ENCODE measurements around the gene AOC1. TPM values are rescaled to one million over a fixed set of nuclear protein-coding genes. Genes with fewer than 3 reads are reported as not detected.

AOC1 gene
- total RNA-seq, 1 donor from 2014 or later = not detected

Other genes starting within 250 kb of the AOC1 start
- gene GIMAP6, start 220.1 kb upstream of the AOC1 start, total RNA-seq = 75.3 and 82.2 TPM in 2 replicates
- 31.6 and 33.6 TPM in 2 replicates for gene GIMAP2, start 166.8 kb upstream of the AOC1 start, total RNA-seq
- gene GIMAP1, start 135.9 kb upstream of the AOC1 start, total RNA-seq = 6.5 and 12.1 TPM in 2 replicates
- gene GIMAP5, start 115.1 kb upstream of the AOC1 start, total RNA-seq = 27.1 and 28.6 TPM in 2 replicates
- gene TMEM176B, start 52.2 kb upstream of the AOC1 start, total RNA-seq = not detected in 2 replicates
- not detected in 2 replicates for gene TMEM176A, start 51.7 kb upstream of the AOC1 start, total RNA-seq
- 0.87 TPM in 1 of 2 replicates, not detected in the other for gene KCNH2, start 125.8 kb downstream of the AOC1 start, total RNA-seq
- gene NOS3, start 138.5 kb downstream of the AOC1 start, total RNA-seq = 16.5 and 22.0 TPM in 2 replicates
- gene ATG9B, start 172.0 kb downstream of the AOC1 start, total RNA-seq = 0.10 TPM in 1 of 2 replicates, not detected in the other
- gene ABCB8, start 175.9 kb downstream of the AOC1 start, total RNA-seq = 24.5 and 47.5 TPM in 2 replicates
- 0.15 and 1.6 TPM in 2 replicates for gene ASIC3, start 196.0 kb downstream of the AOC1 start, total RNA-seq
- 19.1 and 21.1 TPM in 2 replicates for gene CDK5, start 205.4 kb downstream of the AOC1 start, total RNA-seq
- gene SLC4A2, start 207.1 kb downstream of the AOC1 start, total RNA-seq = 114 and 175 TPM in 2 replicates
- gene FASTK, start 228.3 kb downstream of the AOC1 start, total RNA-seq = 67.0 and 81.7 TPM in 2 replicates
- 40.1 and 50.9 TPM in 2 replicates for gene TMUB1, start 231.0 kb downstream of the AOC1 start, total RNA-seq
- 70.7 and 99.7 TPM in 2 replicates for gene AGAP3, start 234.0 kb downstream of the AOC1 start, total RNA-seq

Data from glomerular endothelial cell (primary cell).